ENCODE results near the gene RUNX2. TPM values are rescaled to one million over a fixed set of nuclear protein-coding genes. Genes with fewer than 3 reads are reported as not detected.

The RUNX2 gene
- total and polyA plus RNA-seq, 2 experiments from 2014 or later: 1.0 to 2.1 TPM

DNA sequence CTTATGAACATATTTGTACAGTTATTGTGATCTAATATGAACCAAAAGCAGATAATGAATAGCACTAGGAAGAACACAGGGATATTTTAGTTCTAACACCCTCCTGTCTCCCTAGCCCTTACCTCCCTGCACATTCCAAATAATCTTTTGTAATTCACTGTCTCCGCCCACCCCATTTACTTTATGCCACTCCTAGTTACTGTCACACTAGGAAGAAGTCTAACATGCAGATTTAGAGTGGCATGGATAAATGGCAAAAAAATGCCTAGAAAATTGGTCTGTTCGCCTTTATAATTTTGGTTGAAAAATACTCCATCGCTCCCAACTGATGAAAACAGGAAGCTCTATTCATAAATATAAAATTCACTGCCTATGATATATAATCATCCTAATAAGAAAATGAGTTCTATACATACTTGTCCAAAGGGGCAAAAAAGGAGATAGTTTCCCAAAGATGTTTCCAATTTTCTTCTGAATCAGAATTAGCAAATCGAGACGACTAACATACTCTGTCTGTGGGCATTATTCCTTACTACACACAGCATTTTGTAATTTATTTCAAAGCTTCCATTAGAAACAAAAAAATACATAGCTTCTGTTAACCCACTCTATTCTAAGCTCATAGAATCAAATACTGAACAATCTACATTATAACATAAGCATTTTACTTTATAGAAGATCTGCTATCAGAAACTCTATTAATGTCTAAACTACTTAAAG, 1.3 kb upstream of the RUNX2 start:
- no peaks in the 10 kb centered on the region for H3K9me2 ChIP-seq (replicated peaks; ENCODE audit: insufficient read depth)
- H3K4me2 ChIP-seq: no peak overlapping the region
- H3K79me2 ChIP-seq: no peaks in the 10 kb centered on the region
- WGBS (ENCODE audit: low lambda C conversion rate, missing lambda C conversion rate): 86% methylated on average over 5 of the region's 5 CpGs
- no peak overlapping the region for H3K4me3 ChIP-seq
- H3K9me3 ChIP-seq (ENCODE audit: low read depth): no peaks in the 10 kb centered on the region
- peaks cover 5% of the 10 kb centered on the region for H3K4me1 ChIP-seq (ENCODE audit: insufficient read depth)
- DNase-seq (ENCODE audit: low spot score): no peak
- H2AFZ ChIP-seq: no peak overlapping the region
- no peak overlapping the region for H3K27ac ChIP-seq
- H4K20me1 ChIP-seq (ENCODE audit: insufficient read depth, poor library complexity, severe bottlenecking): no peaks in the 10 kb centered on the region
- TF ChIP-seq EZH2 (IDR thresholded peaks at IDR 0.05; ENCODE audit: borderline replicate concordance) (no peak), EZH2phosphoT487 (IDR thresholded peaks at IDR 0.05; ENCODE audit: low read depth, severe bottlenecking, unreplicated experiment) (no peak)
- TF ChIP-seq, protein P1, sequence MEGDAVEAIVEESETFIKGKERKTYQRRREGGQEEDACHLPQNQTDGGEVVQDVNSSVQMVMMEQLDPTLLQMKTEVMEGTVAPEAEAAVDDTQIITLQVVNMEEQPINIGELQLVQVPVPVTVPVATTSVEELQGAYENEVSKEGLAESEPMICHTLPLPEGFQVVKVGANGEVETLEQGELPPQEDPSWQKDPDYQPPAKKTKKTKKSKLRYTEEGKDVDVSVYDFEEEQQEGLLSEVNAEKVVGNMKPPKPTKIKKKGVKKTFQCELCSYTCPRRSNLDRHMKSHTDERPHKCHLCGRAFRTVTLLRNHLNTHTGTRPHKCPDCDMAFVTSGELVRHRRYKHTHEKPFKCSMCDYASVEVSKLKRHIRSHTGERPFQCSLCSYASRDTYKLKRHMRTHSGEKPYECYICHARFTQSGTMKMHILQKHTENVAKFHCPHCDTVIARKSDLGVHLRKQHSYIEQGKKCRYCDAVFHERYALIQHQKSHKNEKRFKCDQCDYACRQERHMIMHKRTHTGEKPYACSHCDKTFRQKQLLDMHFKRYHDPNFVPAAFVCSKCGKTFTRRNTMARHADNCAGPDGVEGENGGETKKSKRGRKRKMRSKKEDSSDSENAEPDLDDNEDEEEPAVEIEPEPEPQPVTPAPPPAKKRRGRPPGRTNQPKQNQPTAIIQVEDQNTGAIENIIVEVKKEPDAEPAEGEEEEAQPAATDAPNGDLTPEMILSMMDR (IDR thresholded peaks at IDR 0.05; ENCODE audit: poor library complexity): no peak
- H3K36me3 ChIP-seq (replicated peaks; ENCODE audit: insufficient read depth, low read depth): no peaks in the 10 kb centered on the region
- no peaks in the 10 kb centered on the region for H3K27me3 ChIP-seq

DNA sequence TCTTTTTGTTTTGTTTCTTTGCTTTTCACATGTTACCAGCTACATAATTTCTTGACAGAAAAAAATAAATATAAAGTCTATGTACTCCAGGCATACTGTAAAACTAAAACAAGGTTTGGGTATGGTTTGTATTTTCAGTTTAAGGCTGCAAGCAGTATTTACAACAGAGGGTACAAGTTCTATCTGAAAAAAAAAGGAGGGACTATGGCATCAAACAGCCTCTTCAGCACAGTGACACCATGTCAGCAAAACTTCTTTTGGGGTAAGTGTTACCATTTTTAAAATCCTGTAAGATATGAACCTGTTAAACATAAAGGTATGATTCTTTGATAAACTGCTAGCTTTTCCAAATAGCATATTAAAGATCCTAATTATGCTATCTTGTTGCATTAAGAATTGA, 393 bp downstream of the RUNX2 start:
- H3K9me2 ChIP-seq (replicated peaks; ENCODE audit: insufficient read depth): no peaks in the 10 kb centered on the region
- H3K4me1 ChIP-seq (ENCODE audit: insufficient read depth): peaks cover 5% of the 10 kb centered on the region
- DNase-seq (ENCODE audit: low spot score): no peak
- TF ChIP-seq EZH2phosphoT487 (IDR thresholded peaks at IDR 0.05; ENCODE audit: low read depth, severe bottlenecking, unreplicated experiment): no peak
- TF ChIP-seq EZH2 (IDR thresholded peaks at IDR 0.05; ENCODE audit: borderline replicate concordance): no peak
- TF ChIP-seq, protein P1 (IDR thresholded peaks at IDR 0.05; ENCODE audit: poor library complexity): no peak
- no peaks in the 10 kb centered on the region for H3K9me3 ChIP-seq (ENCODE audit: low read depth)
- H3K4me3 ChIP-seq: no peak overlapping the region
- peak overlapping the region; percentile 12 for H2AFZ ChIP-seq
- H3K36me3 ChIP-seq (replicated peaks; ENCODE audit: insufficient read depth, low read depth): no peaks in the 10 kb centered on the region
- peak overlapping the region; percentile 66 for H3K4me2 ChIP-seq
- no peaks in the 10 kb centered on the region for H4K20me1 ChIP-seq (ENCODE audit: insufficient read depth, poor library complexity, severe bottlenecking)
- no peaks in the 10 kb centered on the region for H3K27me3 ChIP-seq
- H3K27ac ChIP-seq: no peak overlapping the region
- no peaks in the 10 kb centered on the region for H3K79me2 ChIP-seq

DNA sequence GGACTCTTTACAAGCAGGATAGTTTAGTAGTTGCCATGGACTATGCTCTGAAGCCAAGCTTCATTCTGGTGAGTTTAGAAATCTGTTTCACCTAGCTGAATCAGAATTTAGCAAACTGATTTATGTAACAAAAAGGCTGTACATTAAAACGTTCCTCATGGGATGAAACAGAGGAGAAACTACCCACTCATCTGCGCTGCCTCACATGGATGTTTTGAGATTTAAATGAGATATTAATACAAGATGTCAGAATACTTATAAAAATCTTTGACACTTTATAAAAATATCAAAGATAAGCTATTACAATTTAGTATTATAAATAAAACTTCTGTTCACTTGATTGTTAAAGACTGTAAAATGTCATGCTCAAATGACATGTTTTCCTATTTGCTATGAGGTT, 16.8 kb downstream of the RUNX2 start:
- 81% methylated on average over 2 of the region's 2 CpGs for WGBS (ENCODE audit: low lambda C conversion rate, missing lambda C conversion rate)

More for the DNA sequence above, 16.8 kb downstream of the RUNX2 start:
- Histone ChIP-seq H3K9me2 (replicated peaks; ENCODE audit: insufficient read depth) (no peaks in the 10 kb centered on the region), H3K27ac (no peak overlapping the region), H3K27me3 (no peaks in the 10 kb centered on the region), H3K36me3 (replicated peaks; ENCODE audit: insufficient read depth, low read depth) (no peaks in the 10 kb centered on the region), H3K9me3 (ENCODE audit: low read depth) (no peaks in the 10 kb centered on the region), H3K79me2 (no peaks in the 10 kb centered on the region), H2AFZ (no peak overlapping the region), H4K20me1 (ENCODE audit: insufficient read depth, poor library complexity, severe bottlenecking) (no peaks in the 10 kb centered on the region), H3K4me2 (no peak overlapping the region), H3K4me1 (ENCODE audit: insufficient read depth) (no peaks in the 10 kb centered on the region), H3K4me3 (no peak overlapping the region)
- DNase-seq (ENCODE audit: low spot score): no peak
- no peak for TF ChIP-seq EZH2 (IDR thresholded peaks at IDR 0.05; ENCODE audit: borderline replicate concordance)
- no peak for TF ChIP-seq EZH2phosphoT487 (IDR thresholded peaks at IDR 0.05; ENCODE audit: low read depth, severe bottlenecking, unreplicated experiment)
- TF ChIP-seq, protein P1 (IDR thresholded peaks at IDR 0.05; ENCODE audit: poor library complexity): no peak

Data from hepatocyte (in vitro differentiated cells).